C4-2B (cell line): Measurements from ENCODE around the gene CRACDL.

Source experiments
- CTCF ChIP-seq: fragments of 450-650 bp; conservative IDR thresholded peaks from 2 replicates; pipeline ENCODE4 v1.5.1; 2017; ENCODE audit warnings: mild to moderate bottlenecking
- ZFX ChIP-seq: fragments of 450-650 bp; IDR thresholded peaks from 2 replicates; pipeline ENCODE4 v1.6.1; 2017

- no peak for TF ChIP-seq CTCF
- no peak for TF ChIP-seq ZFX
Observed at GRCh38 chr2:98875081-98875728, 60.8 kb downstream of the CRACDL start.
